Hepatocyte (in vitro differentiated cells): ENCODE results near the gene EIF3K. TPM values are rescaled to one million over a fixed set of nuclear protein-coding genes. Genes with fewer than 3 reads are reported as not detected.

Experiments used
- DNase-seq: peaks from one replicate; pipeline ENCODE4 v3.0.0-alpha.2; 2016; ENCODE audit warnings: low spot score
- H2AFZ ChIP-seq: fragments of 200-600 bp; sonication (generic); 2 replicates; pipeline ENCODE4 v1.6.0; 2016; ENCODE audit warnings: antibody characterized with exemption, mild to moderate bottlenecking
- H3K27ac ChIP-seq: fragments of 200-600 bp; sonication (generic); 2 replicates; pipeline ENCODE4 v1.5.1; 2016; ENCODE audit warnings: mild to moderate bottlenecking
- H3K27me3 ChIP-seq: fragments of 200-600 bp; sonication (generic); 2 replicates; pipeline ENCODE4 v1.6.1; 2016
- H3K36me3 ChIP-seq: fragments of 200-600 bp; sonication (generic); replicated peaks from 2 replicates; pipeline ENCODE4 v1.5.1; 2016; ENCODE audit warnings: low read depth; ENCODE audit not compliant: insufficient read depth
- H3K4me1 ChIP-seq: fragments of 200-600 bp; sonication (generic); 2 replicates; pipeline ENCODE4 v1.5.1; 2016; ENCODE audit warnings: mild to moderate bottlenecking, moderate library complexity; ENCODE audit not compliant: insufficient read depth
- H3K4me2 ChIP-seq: fragments of 200-600 bp; sonication (generic); 2 replicates; pipeline ENCODE4 v1.6.0; 2016
- H3K4me3 ChIP-seq: fragments of 200-600 bp; sonication (generic); 2 replicates; pipeline ENCODE4 v1.5.1; 2016; ENCODE audit warnings: mild to moderate bottlenecking
- H3K79me2 ChIP-seq: fragments of 200-600 bp; sonication (generic); 2 replicates; pipeline ENCODE4 v1.6.0; 2017; ENCODE audit warnings: mild to moderate bottlenecking
- H3K9me2 ChIP-seq: fragments of 200-600 bp; sonication (generic); replicated peaks from 2 replicates; pipeline ENCODE4 v1.6.0; 2017; ENCODE audit warnings: mild to moderate bottlenecking; ENCODE audit not compliant: insufficient read depth
- H3K9me3 ChIP-seq: fragments of 200-600 bp; sonication (generic); 2 replicates; pipeline ENCODE4 v1.5.1; 2016; ENCODE audit warnings: low read depth, mild to moderate bottlenecking
- H4K20me1 ChIP-seq: fragments of 200-600 bp; sonication (generic); 2 replicates; pipeline ENCODE4 v1.6.0; 2016; ENCODE audit warnings: mild to moderate bottlenecking; ENCODE audit not compliant: insufficient read depth, poor library complexity, severe bottlenecking
- EZH2 ChIP-seq: fragments of 200-600 bp; sonication (generic); IDR thresholded peaks from 2 replicates; pipeline ENCODE4 v1.6.1; 2016; ENCODE audit warnings: antibody characterized with exemption, mild to moderate bottlenecking, borderline replicate concordance
- EZH2phosphoT487 ChIP-seq: fragments of 200-600 bp; sonication (generic); IDR thresholded peaks from one replicate; pipeline ENCODE4 v1.6.1; 2018; ENCODE audit warnings: antibody characterized with exemption, mild to moderate bottlenecking, low read depth, moderate library complexity; ENCODE audit not compliant: unreplicated experiment, severe bottlenecking
- WGBS: methylation state at CpG from one replicate; pipeline ENCODE4 v1.1.6; 2016; ENCODE audit warnings: low lambda C conversion rate; ENCODE audit errors: missing lambda C conversion rate; 5-methylcytosine and 5-hydroxymethylcytosine counted together
- polyA plus RNA-seq: library from polyadenylated mRNA; unstranded; fragments of >200 nt; fragmentation: Nextera tagmentation; extraction: Ambion mirVana; gene quantifications from 2 replicates; pipeline ENCODE4 v1.2.1, GENCODE V29; 2016
- total RNA-seq: library from RNA; depleted of rRNA; stranded (reverse); fragments of >200 nt; gene quantifications from 2 replicates; pipeline ENCODE4 v1.2.3, GENCODE V29; 2014
- TF ChIP-seq, protein P1 (sequence below): fragments of 200-600 bp; sonication (generic); IDR thresholded peaks from 2 replicates; pipeline ENCODE4 v1.5.1; 2016; ENCODE audit warnings: antibody characterized with exemption, mild to moderate bottlenecking; ENCODE audit not compliant: poor library complexity

EIF3K gene
- total and polyA plus RNA-seq, 2 experiments from 2014 or later = 171 to 354 TPM

DNA sequence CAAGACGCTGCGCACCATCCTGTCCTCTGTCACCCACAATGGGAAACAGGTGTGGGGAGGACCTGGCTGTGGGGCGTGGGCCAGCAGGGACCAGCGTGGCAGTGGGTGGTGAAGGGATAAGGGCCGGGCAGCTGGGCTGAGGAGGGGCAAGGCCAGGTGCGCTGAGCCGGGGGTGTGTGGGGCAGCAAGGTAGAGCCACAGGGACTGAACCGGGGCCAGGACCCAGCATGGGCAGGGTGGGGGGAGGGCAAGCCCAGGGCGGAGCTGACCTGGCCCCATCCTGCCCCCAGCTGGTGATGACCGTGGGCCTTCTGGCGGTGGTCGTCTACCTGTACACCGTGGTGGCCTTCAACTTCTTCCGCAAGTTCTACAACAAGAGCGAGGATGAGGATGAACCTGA, 38.9 kb upstream of the EIF3K start:
- 92% methylated on average over 11 of the region's 15 CpGs for WGBS
- H3K27ac ChIP-seq = no peak overlapping the region

DNA sequence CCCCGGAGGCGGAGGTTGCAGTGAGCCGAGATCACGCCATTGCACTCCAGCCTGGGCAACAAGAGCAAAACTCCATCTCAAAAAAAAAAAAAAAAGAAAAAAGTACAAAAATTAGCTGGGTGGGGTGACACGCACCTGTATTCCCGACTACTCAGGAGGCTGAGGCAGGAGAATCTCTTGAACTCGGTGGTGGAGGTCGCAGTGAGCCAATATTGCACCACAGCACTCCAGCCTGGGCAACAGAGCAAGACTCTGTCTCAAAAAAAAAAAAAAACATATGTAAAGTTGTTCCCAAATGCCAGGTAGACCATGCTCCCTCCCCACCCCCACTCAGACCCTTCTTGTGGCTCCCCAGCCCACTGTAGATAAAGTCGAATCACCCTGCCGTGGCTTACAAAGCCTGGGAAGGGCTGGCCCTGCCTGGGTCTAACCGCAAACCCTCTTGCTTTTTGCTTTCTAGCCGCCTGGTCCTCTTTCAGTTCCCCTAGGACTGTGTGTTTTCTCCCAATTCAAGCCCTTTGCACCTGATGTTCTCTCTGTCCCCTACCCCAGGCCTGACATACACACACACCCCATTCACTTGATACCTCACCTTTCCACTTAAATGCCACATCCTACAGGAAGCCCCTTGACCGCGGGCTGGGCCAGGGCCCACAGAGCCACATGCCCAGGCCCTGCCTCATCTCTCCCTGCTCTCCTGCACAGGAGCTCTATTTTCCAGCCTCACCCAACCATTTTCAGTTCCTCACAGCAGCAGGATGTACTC, 35.6 kb upstream of the EIF3K start:
- no peak overlapping the region for H3K4me3 ChIP-seq
- 94% methylated on average over 14 of the region's 14 CpGs for WGBS
- H3K79me2 ChIP-seq = no peaks in the 10 kb centered on the region
- no peaks in the 10 kb centered on the region for H3K9me3 ChIP-seq
- no peaks in the 10 kb centered on the region for H3K4me1 ChIP-seq
- DNase-seq = no peak
- H3K27me3 ChIP-seq = no peaks in the 10 kb centered on the region
- H3K4me2 ChIP-seq = no peak overlapping the region
- TF ChIP-seq, protein P1, sequence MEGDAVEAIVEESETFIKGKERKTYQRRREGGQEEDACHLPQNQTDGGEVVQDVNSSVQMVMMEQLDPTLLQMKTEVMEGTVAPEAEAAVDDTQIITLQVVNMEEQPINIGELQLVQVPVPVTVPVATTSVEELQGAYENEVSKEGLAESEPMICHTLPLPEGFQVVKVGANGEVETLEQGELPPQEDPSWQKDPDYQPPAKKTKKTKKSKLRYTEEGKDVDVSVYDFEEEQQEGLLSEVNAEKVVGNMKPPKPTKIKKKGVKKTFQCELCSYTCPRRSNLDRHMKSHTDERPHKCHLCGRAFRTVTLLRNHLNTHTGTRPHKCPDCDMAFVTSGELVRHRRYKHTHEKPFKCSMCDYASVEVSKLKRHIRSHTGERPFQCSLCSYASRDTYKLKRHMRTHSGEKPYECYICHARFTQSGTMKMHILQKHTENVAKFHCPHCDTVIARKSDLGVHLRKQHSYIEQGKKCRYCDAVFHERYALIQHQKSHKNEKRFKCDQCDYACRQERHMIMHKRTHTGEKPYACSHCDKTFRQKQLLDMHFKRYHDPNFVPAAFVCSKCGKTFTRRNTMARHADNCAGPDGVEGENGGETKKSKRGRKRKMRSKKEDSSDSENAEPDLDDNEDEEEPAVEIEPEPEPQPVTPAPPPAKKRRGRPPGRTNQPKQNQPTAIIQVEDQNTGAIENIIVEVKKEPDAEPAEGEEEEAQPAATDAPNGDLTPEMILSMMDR = no peak
- TF ChIP-seq EZH2 = no peak
- no peak for TF ChIP-seq EZH2phosphoT487
- no peaks in the 10 kb centered on the region for H4K20me1 ChIP-seq
- no peaks in the 10 kb centered on the region for H3K9me2 ChIP-seq
- H3K27ac ChIP-seq = no peak overlapping the region
- no peaks in the 10 kb centered on the region for H3K36me3 ChIP-seq
- no peak overlapping the region for H2AFZ ChIP-seq

More for the DNA sequence above, 38.9 kb upstream of the EIF3K start:
- no peaks in the 10 kb centered on the region for H3K36me3 ChIP-seq
- no peaks in the 10 kb centered on the region for H3K9me2 ChIP-seq
- H3K79me2 ChIP-seq = no peaks in the 10 kb centered on the region
- DNase-seq = no peak
- TF ChIP-seq, protein P1 = no peak
- TF ChIP-seq EZH2phosphoT487 (no peak), EZH2 (no peak)
- H3K9me3 ChIP-seq = no peaks in the 10 kb centered on the region
- no peaks in the 10 kb centered on the region for H4K20me1 ChIP-seq
- no peaks in the 10 kb centered on the region for H3K27me3 ChIP-seq
- no peak overlapping the region for H2AFZ ChIP-seq
- H3K4me3 ChIP-seq = no peak overlapping the region
- H3K4me1 ChIP-seq = no peaks in the 10 kb centered on the region
- no peak overlapping the region for H3K4me2 ChIP-seq

GRCh38 chr19:38583985-38584305, 35.0 kb upstream of the EIF3K start:
- Histone ChIP-seq H3K79me2 (no peaks in the 10 kb centered on the region), H3K9me2 (no peaks in the 10 kb centered on the region), H3K36me3 (no peaks in the 10 kb centered on the region), H3K9me3 (no peaks in the 10 kb centered on the region), H3K27me3 (no peaks in the 10 kb centered on the region), H3K4me2 (no peak overlapping the region), H2AFZ (no peak overlapping the region), H3K4me1 (no peaks in the 10 kb centered on the region), H3K4me3 (no peak overlapping the region), H3K27ac (no peak overlapping the region), H4K20me1 (no peaks in the 10 kb centered on the region)
- 77% methylated on average over 2 of the region's 4 CpGs for WGBS
- TF ChIP-seq, protein P1 = no peak
- no peak for TF ChIP-seq EZH2
- TF ChIP-seq EZH2phosphoT487 = no peak
- no peak for DNase-seq
